Stimulated activated CD4-positive, alpha-beta T cell treated with anti-CD3 and anti-CD28 coated beads, Interleukin-1b, Interleukin-23, amount 100 ng/mL, for 48 hours (primary cell): Measurements from ENCODE around the gene HORMAD2.

Source experiments
- DNase-seq: peaks from one replicate; pipeline ENCODE4 v3.0.0-alpha.2; 2020

HORMAD2 gene

DNA sequence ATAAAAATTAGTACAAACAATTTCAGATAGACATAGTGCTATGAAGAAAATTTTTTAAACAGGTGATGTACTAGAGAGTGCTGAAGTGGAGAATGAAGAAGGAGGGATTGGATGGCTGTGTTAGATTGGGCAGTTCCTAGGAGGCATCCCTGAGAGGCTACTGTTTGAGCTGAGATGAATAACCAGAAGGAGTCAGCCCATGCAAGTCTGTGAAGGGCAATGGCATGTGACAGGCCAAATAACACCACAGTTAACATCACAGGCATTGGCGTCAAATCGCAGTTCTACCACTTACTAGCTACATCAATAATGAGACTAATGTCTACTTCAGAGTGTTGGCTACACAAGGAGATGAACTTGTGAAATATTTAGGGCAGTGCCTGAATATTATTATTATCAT lies 35.4 kb downstream of the HORMAD2 start:
- DNase-seq: no peak

DNA sequence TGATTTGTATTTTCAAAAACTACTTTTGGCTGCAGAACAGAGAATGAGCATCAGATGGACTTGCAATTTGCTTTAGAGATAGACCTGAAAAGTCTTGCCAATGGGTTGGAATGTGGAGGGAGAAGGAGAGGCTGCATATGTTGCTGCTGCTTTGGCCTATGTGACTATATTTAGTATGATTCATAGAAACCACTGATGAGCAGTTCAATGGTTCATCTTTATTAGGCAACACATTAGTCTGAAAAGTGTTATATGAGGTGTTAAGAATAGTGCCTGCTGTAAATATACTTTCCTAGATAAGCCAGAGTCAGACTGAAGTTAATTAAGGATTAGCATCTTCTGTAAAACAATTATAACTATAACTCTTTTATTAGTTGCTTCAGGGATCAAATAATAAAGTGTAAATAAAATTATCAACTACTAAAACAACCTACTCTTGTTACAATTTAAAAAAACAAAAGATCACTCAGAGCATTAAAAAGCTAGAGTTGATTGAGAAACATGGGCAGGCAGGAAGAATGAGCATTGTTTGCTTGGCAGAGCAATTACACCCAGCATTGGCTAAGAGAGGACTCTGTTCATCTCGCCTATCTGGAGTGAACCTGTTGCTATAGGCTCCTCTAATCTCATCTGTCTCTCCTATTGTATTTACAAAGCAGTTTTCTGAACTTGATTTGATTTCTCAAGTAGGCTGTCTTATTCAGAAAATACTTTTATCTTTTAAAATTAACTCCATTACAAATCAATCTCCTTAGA lies 36.3 kb downstream of the HORMAD2 start:
- DNase-seq: no peak

DNA sequence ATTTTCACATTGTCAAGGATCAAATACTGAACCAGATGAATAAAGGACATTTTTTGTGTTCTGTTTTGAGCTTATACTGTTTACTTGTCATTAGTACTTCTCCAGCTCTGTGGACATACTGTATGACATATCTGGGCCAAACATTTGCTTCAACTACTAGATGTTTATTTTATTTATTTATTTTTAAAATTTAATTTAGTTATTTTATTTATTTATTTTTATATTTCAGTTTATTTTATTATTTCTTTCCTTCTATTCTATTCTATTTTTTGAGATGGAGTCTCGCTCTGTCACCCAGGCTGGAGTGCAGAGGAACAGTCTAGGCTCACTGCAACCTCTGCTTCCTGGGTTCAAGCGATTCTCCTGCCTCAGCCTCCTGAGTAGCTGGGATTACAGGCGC lies 37.0 kb downstream of the HORMAD2 start:
- DNase-seq: no peak

DNA sequence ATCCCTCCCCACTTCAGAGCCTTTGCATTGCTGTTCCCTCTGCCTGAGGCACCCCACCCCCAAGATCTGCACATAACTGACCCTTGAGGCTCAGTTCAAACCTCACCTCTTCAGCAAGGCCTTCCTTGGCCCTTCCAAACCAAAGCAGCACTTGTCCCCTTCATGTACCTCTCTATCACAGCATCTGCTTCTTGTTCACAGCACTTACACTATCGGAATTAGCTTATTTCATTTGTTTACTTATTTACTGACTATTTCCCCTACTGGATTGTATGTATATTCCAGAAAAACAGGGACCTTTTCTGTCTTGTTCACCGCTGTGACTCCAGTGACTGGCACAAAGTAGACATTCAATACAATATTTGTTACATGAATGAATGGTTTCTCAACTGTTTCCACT lies 38.0 kb downstream of the HORMAD2 start:
- no peak for DNase-seq

- DNase-seq: peak; percentile 28
Observed at GRCh38 chr22:30121960-30122359, 41.7 kb downstream of the HORMAD2 start.

DNA sequence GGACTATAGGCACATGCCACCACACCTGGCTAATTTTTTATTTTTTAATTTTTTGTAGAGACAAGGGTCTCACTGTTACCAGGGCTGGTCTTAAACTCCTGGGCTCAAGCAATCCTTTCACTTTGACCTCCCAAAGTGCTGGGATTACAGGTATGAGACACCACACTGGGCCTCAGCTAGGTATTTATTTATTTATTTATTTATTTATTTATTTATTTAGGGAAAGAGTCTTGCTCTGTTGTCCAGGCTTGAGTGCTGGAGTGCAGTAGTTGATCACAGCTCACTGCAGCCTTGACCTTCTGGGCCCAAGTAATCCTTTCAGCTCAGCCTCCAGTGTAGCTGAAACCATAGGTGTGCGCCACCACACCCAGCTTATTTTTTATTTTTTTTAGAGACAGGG lies 43.2 kb downstream of the HORMAD2 start:
- DNase-seq: no peak

DNA sequence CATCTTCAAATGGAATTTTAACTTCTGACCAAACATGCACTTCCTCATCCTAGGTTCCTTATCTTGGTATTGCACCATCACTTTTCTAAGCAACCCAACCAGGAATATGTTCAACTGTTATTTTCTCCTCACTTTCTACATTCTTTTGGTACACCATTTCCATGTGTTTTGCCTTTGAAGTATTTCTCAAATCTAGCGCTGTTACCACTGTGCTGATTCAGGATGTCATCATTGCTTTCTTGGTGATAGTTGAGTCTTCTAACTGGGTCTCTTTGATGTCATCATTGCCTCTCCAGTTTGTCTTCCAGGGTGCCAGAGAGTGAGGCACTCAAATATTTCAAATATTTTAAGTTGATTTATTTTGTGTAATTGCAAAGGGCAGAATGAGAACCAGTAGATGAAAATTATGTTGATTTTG lies 47.5 kb downstream of the HORMAD2 start:
- DNase-seq: no peak

GRCh38 chr22:30128511-30128910 lies 48.2 kb downstream of the HORMAD2 start:
- DNase-seq: no peak

DNA sequence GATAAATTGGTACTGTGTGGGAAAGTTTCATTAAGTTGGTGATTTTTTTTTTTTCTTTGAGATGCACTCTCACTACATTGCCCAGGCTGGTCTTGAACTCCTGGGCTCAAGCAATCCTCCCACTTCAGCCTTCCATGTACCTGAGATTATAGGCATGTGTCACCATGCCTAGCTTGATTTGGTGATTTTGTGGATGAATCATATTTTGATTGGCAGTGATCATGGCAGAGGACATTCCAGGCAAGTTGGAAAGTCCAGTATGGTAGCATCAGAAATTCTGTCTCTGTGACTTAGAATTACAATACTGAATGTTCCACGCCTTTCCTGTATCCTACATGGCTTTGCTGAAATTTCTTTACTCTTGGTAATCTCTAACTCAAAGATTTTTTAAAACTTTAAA lies 49.4 kb downstream of the HORMAD2 start:
- DNase-seq: no peak

- DNase-seq: no peak
Observed at GRCh38 chr22:30132290-30132996, 52.2 kb downstream of the HORMAD2 start.

DNA sequence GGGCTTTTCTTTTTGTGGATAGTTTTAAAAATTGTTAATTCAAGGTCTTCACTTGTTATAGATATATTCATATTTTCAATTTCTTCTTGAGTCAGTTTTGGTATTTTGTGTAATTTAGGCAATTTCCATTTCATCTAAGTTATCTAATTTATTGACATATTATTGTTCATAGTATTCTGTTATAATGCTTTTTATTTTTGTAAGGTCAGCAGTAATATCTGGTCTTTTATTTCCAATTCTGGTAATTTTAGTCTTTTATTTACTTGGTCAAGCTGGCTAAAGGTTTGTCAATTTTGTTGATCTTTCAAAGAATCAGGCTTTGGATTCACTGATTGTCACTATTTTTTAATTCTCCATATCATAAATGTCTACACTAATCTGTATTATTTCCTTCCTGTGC lies 60.1 kb downstream of the HORMAD2 start:
- DNase-seq: no peak

DNA sequence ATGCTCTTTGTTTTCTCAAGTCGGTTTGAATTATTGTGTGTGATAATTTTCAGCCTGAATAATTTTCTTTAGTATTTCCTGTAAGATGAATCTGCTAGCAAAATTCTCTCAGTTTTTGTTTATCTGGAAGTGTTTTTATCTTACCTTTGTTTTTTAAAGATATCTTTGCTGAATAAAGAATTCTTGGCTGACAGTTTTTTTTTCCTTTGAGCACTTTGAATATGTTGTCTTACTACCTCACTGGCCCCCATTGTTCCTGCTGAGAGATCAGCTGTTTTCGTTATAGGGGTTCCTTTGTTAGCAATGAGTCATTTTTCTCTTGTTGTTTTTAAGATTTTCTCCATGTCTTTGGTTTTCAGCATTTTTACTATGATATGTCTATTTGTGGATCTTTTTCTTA lies 63.0 kb downstream of the HORMAD2 start:
- DNase-seq: no peak

- no peak for DNase-seq
Observed at GRCh38 chr22:30144391-30144790, 64.1 kb downstream of the HORMAD2 start.

DNA sequence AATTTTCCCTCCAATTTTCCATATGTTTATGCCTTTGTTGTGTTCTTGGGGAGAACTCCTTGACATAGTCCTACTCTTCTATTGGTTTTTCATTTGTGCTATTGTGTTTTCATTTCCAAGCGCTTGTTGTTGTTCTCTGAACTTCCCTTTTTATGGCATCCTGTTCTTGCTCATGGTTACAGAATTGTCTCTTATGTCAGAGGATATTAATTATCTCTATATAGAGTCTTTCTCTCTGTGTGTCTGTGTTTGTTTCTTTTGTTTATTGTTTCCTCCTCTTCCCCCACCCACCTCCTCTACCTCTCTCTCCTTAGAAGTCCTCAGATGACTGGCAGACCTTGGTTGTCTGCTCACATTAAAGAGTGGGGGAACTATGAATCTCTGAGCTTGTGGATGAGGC lies 69.9 kb downstream of the HORMAD2 start:
- DNase-seq: no peak

- no peak for DNase-seq
Observed at GRCh38 chr22:30158277-30158676, 78.0 kb downstream of the HORMAD2 start.

GRCh38 chr22:30158744-30159500 lies 78.7 kb downstream of the HORMAD2 start:
- peak; percentile 37 for DNase-seq

DNA sequence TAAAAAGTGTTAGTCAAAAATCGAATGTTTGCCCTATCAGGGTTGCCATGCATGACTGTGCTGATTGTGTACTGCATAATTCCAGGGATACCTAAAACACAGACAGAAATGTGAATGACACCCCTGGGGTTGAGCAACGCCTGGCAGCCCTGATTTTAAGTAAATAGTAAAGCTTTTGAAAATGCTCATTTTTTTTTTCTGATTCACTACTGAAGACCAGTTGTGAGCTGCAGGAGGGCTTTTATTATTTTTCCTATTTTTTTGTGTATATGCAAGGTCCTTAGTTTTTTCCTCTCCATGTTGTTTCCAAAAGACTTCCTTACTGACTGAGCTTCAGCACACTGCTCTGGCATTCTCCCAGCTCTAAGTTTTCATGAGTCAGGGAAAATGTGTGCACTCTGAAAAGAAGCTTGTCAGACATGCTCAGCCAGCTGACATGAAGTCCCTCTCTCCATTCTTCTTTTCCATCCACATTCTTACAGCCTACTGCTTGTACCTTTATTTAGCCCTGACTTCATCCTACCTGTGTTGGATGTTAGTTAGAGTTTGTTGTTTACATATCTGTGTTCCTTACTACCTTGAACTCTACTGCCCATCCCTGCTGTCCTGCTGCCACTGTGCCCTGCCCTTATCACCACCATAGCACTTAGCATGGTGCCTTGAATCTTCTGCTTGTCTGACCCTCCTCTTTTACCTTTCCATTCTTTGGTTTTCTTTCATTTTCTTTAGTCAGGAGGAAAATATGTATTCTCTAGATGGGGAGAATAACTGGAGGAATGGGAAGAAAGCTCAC lies 79.5 kb downstream of the HORMAD2 start:
- DNase-seq: no peak

GRCh38 chr22:30161051-30161469 lies 80.8 kb downstream of the HORMAD2 start:
- no peak for DNase-seq

- no peak for DNase-seq
Observed at GRCh38 chr22:30167296-30167695, 87.0 kb downstream of the HORMAD2 start.

GRCh38 chr22:30167734-30168133 lies 87.5 kb downstream of the HORMAD2 start:
- DNase-seq: no peak

DNA sequence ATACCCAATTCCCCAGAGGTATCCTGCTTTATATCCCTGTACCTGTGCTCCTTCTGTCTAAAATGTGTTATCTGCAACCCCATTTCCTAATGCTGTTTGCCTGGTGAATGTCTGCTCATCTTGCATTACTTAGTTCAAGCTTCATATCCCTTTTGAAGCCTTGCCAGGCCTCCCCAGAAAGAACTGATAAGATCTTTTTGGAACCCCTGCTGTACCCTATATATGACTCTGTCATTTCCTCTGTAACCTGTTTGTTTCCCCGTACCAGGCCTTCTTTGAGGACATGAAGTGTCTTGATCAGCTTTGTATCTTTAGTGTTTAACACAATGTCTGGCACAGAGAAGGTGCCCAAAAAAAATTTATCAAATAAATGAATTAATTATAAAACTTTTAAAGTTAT lies 88.7 kb downstream of the HORMAD2 start:
- no peak for DNase-seq

DNA sequence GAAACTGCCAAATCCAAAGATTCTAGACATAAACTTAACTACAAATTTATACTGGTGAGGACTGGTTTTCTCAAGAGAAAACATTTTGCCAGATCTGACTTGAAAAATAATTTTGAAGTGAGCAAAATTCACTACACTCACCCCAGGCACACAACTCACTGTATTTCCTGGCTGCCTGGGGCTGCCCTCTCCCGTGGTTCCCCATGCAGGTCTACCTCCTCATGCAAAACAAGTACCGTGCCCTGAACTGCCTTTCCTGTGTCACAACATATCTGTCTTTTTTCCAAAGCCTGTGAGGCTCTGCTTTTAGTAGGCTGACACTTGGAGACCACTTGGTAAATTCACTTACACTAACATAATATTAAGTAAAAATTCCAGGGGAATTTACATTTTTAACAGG lies 89.9 kb downstream of the HORMAD2 start:
- peak; percentile 30 for DNase-seq

GRCh38 chr22:30171008-30171407 lies 90.7 kb downstream of the HORMAD2 start:
- DNase-seq: no peak
